GM12801 (cell line): ENCODE results near the gene DPH7.

Source experiments
- CTCF ChIP-seq: IDR thresholded peaks from one replicate; pipeline ENCODE4 v1.5.1; 2011; ENCODE audit warnings: control low read depth; ENCODE audit not compliant: insufficient read length; ENCODE audit errors: extremely low read depth

Gene DPH7

DNA sequence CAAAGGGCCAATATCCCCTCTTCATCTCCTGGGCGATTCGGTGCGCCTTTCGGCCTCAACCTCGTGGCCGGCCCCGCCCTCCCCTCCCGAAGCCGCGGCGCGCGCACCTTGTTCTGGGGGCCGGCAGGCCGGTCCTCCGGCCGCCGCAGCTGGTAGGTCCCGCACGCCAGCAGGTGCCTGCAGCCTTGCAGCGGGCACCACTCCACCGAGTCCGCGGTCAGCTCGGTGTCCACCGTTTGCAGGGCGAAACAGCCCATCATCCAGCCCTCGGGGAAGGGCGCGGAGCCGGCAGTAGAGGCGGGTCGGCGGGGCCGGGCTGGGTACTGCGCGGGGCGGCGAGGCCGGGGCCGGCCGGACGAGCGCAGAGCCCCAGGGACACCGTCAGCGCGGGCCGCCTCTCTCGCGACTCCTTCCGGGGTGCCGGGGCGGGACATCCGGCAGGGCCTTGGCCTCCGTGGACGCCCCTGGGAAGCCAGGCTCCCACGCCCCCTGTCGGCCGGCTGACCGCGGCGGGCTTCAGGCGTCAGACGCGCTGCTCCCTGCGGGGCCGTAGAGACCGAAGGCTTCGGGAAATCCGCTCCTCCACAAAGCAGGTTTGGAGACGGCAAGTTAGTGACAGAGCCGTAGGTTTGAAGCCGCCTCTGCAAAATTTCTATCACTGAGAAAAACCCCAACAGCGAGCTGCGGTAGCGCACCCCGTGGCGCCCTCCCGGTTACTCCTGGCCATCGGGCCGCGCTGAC is at the start of gene DPH7:
Gene DPH7 (minus strand): TSS at position 408 of the 741 bp plus-strand sequence. CDS start 148 bp downstream, at position 260.
- no peak for TF ChIP-seq CTCF

GRCh38 chr9:137626464-137626863 is 47.7 kb upstream of the DPH7 start:
- TF ChIP-seq CTCF = no peak

- TF ChIP-seq CTCF = no peak
Observed at GRCh38 chr9:137621131-137621757, 42.5 kb upstream of the DPH7 start.

DNA sequence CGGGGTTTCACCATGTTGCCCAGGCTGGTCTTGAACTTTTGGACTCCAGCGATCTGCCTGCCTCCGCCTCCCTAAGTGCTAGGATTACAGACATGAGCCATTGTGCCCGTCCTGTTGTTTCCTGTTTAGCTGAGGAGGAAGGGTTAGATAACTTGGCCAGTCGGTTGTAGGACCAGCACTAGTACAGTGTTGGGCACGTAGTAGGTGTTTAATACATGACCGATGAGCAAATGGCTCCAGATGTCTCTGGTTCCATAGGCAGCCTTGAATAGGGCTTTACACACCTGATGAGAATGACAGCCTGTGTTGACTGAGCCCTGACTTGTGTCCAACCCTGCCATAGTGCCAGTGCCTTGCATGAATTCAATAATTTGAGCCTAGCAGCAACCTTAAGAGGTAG is 41.9 kb upstream of the DPH7 start:
- TF ChIP-seq CTCF = no peak

DNA sequence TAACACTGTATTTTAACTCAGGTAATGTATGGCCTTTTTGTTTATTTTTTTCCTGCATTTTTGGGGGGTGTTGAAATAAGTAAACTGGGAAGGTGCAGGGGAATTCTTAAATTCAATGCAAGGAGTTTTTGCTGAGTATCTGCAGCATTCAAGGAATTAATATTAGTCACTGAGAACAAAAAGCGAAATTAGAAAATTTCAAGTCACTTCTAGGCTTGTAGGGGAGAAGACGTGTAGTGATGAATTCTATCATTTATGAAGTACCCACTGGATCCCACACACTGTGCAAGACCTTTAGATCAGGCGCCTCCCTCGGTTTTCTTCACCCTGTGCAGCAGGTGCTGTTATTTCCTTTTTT is 41.3 kb upstream of the DPH7 start:
- TF ChIP-seq CTCF = no peak

DNA sequence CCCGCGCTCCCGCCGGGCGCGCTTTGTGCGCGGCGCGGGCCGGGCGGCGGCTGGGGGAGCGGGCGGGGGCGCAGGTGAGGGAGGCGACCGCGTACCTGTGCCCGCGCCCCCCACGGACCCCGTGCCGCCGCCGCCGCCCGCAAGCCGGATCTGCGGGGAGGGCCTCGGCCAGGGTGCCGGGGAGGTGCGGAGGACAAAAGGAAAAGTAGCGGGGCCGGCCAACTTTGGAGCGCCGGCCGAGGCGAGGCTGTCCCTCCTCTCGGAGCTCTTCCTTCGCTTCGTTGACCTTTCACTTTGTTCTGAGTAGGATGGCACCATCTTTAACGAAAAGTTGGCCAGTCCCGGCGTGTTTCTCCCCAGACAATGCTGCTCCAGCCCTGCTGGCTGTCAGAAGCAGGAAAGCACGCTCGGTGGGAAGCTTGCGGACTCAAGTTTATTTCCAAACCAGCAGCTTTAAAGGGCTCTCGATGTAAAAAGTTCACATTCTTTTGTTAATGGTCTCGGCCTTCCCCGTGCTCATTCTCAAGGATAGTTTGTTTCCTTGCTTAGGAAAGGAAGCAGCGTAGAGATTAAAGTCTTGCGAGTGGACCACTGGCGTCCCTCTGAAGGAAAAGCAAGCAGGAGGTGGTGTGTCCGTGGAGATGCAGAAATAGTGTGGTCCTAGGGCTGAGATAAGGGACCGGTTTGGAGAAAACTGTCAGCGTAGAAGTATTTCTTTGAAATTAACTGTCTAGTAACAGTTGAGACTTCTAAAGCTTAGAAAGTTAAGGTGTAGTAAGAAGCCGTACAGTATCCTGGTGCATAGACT is 40.7 kb upstream of the DPH7 start:
- TF ChIP-seq CTCF = no peak
